Muscle of back (tissue), 11 donors: ENCODE data around the gene SCAMP3. TPM values are rescaled to one million over a fixed set of nuclear protein-coding genes. Genes with fewer than 3 reads are reported as not detected.
A peak's percentile ranks its signal among the peaks of the same experiment; 100 is the strongest.

Experiments
- DNase-seq, 3 donors: peaks; one replicate each; pipeline versions ENCODE4 v3.0.0 to v3.0.0-alpha.2; 2013
- polyA plus RNA-seq, 10 donors: library from polyadenylated mRNA; unstranded; fragments of 120-200 nt; gene quantifications; one replicate each; pipeline ENCODE4 v1.2.1, GENCODE V29; 2013; ENCODE audit not compliant: insufficient read length in 10 of 10

SCAMP3 gene
- polyA plus RNA-seq, 10 donors = 39.1 to 50.0 (median 40.8) TPM

DNA sequence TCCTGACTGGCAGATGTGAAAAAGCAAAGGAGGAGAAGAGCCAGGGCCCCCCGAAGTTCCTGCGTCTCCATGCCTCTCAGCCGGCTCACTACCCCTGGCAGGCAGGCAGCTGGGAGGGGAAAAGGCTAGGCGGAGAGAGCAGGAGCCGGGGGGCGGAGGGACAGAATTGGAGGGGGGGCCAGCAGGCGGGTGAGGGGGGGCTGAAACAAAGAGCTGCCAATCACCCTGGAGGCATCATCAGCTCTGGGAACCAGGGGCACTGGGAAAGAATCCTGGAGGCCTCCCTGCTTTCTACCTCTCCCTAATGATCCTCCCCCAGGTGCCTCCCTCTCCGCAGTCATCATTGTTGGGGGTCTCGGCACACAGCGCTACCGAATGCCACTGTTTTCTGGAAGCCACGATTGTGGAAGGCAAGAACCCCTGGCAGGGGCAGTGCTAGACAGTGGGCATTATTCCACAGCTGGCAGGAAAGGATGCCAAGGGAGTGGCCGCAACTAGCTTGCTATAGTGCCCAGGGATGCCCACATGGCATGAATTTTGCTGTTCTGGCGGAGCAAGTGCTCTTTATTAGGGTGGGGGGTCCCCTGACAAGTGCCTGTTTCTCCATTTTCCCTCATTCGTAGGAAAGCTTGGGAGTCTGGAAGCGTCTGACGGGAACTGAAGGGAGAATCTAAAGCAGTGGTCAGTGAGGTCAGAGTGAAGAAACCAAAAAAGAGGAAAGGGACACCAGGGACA lies 54.2 kb downstream of the SCAMP3 start, which contains the start of gene THBS3:
Gene THBS3, minus strand, starts transcription at position 92 of the 735 bp plus-strand sequence. Its CDS starts 21 bp downstream, at position 71.
- peak; percentile 56 to 89 (median 81) for DNase-seq

DNA sequence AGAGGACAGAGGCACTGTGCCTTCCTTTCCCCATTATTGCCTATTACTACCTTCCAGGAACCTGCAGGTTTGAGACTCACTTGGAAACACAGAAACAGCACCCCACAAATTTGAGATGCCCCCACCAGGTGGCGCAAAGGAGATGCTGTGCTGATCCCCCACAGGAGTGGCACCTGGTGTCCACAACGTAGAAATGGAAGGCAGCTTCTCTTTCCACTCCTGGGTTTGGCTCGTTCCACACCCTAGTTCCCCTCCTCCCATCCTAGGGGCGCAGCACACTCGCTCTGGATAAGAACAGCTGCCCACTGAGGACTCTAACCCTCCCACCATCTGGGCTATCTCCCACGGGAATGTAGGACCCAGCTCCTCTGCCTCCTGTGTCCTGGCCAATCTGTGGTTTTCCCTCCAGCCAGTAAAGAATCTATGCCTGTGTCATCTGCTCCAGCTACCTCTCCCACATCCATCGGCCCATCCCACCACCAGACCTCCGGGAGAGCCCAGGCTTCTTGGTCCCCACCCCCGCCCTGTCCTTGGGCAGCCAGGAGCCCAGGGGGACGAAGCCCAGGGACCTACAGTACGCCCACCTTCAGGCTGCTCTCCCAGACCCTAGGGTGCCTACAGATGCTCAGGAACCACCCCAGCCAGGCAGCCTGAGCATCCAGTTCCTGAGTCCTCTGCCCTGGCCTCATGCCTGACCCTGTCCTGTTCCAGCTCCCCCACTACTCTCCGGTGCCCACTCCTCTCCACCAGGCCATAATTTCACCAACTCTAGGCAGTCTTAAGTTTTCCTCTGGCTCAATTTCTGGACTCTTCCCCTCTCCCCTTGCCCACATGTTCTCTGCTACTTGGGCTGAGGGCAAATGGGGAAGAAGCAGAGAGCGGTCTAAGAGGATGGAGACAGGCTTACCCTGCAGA lies 55.0 kb downstream of the SCAMP3 start:
- DNase-seq = peak; percentile 74 to 92 (median 89)

Other genes starting within 250 kb of the SCAMP3 start
- gene DCST2, start 228.6 kb downstream of the SCAMP3 start, polyA plus RNA-seq = 1 to 10 TPM in 3 of 10 donors, under 1 TPM in 7; 0.40 to 1.9 (median 0.85) TPM
- under 1 TPM; 0.09 to 0.58 (median 0.17) TPM for gene DCST1, start 228.5 kb downstream of the SCAMP3 start, polyA plus RNA-seq
- gene ADAM15, start 211.0 kb downstream of the SCAMP3 start, polyA plus RNA-seq = 10 to 100 TPM; 50.0 to 81.4 (median 59.9) TPM
- 10 to 100 TPM in 1 of 10 donors, 1 to 10 TPM in 9; 5.1 to 10.2 (median 7.0) TPM for gene EFNA4, start 198.6 kb downstream of the SCAMP3 start, polyA plus RNA-seq
- 1 to 10 TPM; 2.1 to 5.3 (median 2.3) TPM for gene EFNA3, start 183.5 kb downstream of the SCAMP3 start, polyA plus RNA-seq
- gene EFNA1, start 134.5 kb downstream of the SCAMP3 start, polyA plus RNA-seq = 10 to 100 TPM; 19.4 to 31.5 (median 22.8) TPM
- 10 to 100 TPM; 18.1 to 21.6 (median 21.1) TPM for gene SLC50A1, start 126.5 kb downstream of the SCAMP3 start, polyA plus RNA-seq
- 10 to 100 TPM; 11.9 to 28.7 (median 18.8) TPM for gene DPM3, start 121.8 kb downstream of the SCAMP3 start, polyA plus RNA-seq
- gene KRTCAP2, start 89.1 kb downstream of the SCAMP3 start, polyA plus RNA-seq = 100 to 1,000 TPM in 2 of 10 donors, 10 to 100 TPM in 8; 77.1 to 103 (median 93.4) TPM
- gene TRIM46, start 88.5 kb downstream of the SCAMP3 start, polyA plus RNA-seq = under 1 TPM; 0.21 to 0.83 (median 0.52) TPM
- gene THBS3, start 54.5 kb downstream of the SCAMP3 start, polyA plus RNA-seq = 10 to 100 TPM; 48.6 to 97.0 (median 68.0) TPM
- 10 to 100 TPM; 16.3 to 26.1 (median 21.6) TPM for gene MTX1, start 53.7 kb downstream of the SCAMP3 start, polyA plus RNA-seq
- 10 to 100 TPM; 11.7 to 18.1 (median 15.3) TPM for gene ENTREP3, start 6.9 kb downstream of the SCAMP3 start, polyA plus RNA-seq
- 10 to 100 TPM; 34.2 to 54.5 (median 41.4) TPM for gene CLK2, start 11.1 kb upstream of the SCAMP3 start, polyA plus RNA-seq
- 1 to 10 TPM; 3.0 to 8.1 (median 4.2) TPM for gene HCN3, start 15.1 kb upstream of the SCAMP3 start, polyA plus RNA-seq
- under 1 TPM in 7 of 10 donors, not detected in 3; 0.08 to 0.36 (median 0.13) TPM for gene PKLR, start 39.1 kb upstream of the SCAMP3 start, polyA plus RNA-seq
- 100 to 1,000 TPM in 8 of 10 donors, 10 to 100 TPM in 2; 88.5 to 139 (median 110) TPM for gene FDPS, start 46.5 kb upstream of the SCAMP3 start, polyA plus RNA-seq
- gene RUSC1, start 58.5 kb upstream of the SCAMP3 start, polyA plus RNA-seq = 10 to 100 TPM; 20.5 to 30.4 (median 26.7) TPM